ENCODE measurements around the gene NEURL1. TPM values are rescaled to one million over a fixed set of nuclear protein-coding genes. Genes with fewer than 3 reads are reported as not detected.

NEURL1 gene
- total RNA-seq, 4 donors from 2014 or later = 0.12 to 0.13 TPM; not detected in 2

- no peak for TF ChIP-seq CTCF (IDR thresholded peaks at IDR 0.05)
- no peak for ATAC-seq (ENCODE audit: low FRiP score)
- no peak for DNase-seq (ENCODE audit: low spot score)
These were observed 106.4 kb downstream of the NEURL1 start for GRCh38 chr10:103599907-103600306.

GRCh38 chr10:103600325-103600724, 106.8 kb downstream of the NEURL1 start:
- ATAC-seq (ENCODE audit: low FRiP score) (no peak), DNase-seq (ENCODE audit: low spot score) (no peak)
- TF ChIP-seq CTCF (IDR thresholded peaks at IDR 0.05) = no peak

- TF ChIP-seq CTCF (IDR thresholded peaks at IDR 0.05) = no peak
- DNase-seq (ENCODE audit: low spot score) = no peak
- ATAC-seq (ENCODE audit: low FRiP score) = no peak
These were observed 107.6 kb downstream of the NEURL1 start for GRCh38 chr10:103600956-103601569.

GRCh38 chr10:103602028-103602851, 108.7 kb downstream of the NEURL1 start:
- DNase-seq (ENCODE audit: low spot score) = no peak
- TF ChIP-seq CTCF (IDR thresholded peaks at IDR 0.05) = no peak

GRCh38 chr10:103602852-103603155, 109.3 kb downstream of the NEURL1 start:
- DNase-seq (ENCODE audit: low spot score) (no peak), ATAC-seq (ENCODE audit: low FRiP score) (no peak)
- TF ChIP-seq CTCF (IDR thresholded peaks at IDR 0.05) = no peak

More at GRCh38 chr10:103602028-103602851, 108.7 kb downstream of the NEURL1 start:
- no peak for ATAC-seq (ENCODE audit: low FRiP score)

- ATAC-seq (ENCODE audit: low FRiP score) (no peak), DNase-seq (ENCODE audit: low spot score) (no peak)
- no peak for TF ChIP-seq CTCF (IDR thresholded peaks at IDR 0.05)
These were observed 109.9 kb downstream of the NEURL1 start for GRCh38 chr10:103603382-103603781.

All from omental fat pad (tissue), 4 donors.